ENCODE data around the gene MAP2K2. TPM values are rescaled to one million over a fixed set of nuclear protein-coding genes. Genes with fewer than 3 reads are reported as not detected.

Gene MAP2K2
- total and polyA plus RNA-seq, 2 donors (not counting 3 experiments of a cell fraction or from before 2014, with no cell fraction given): 126 to 171 TPM

DNA sequence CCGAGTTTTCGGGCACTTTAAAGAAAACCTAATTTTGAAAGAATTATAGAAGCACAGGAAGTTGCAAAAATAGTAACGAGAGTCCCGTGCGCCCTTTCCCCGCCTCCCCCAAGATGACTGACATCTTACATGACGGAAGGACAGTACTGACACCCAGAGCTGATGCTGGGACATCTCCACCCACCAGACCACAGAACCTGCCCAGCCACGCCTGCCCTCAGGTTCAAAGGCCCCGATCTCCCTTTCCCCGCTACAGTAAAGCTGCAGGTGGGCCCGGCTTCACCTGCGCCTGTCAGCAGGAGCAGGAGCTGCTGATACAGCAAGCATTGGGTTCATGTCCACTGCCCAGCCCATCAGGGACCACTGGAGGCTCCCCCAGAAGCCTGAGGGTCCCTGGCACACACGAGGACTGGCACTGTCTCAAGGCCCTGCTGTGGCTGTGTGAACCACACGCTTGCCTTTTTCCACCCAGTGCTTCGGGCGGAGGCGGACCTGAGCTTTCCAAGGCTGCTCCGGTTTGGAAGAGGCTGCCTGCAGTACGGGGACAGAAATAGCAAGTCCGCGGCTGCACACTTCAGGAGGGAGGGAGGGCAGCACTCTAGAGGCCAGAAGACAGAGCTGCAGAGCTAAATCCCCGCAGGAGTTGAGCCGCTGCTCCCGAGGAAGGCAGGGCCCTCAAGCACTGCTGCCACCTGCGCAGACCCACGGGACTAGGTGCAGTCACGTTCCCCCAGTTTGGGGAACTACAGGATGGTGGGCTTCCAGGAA, 8.7 kb downstream of the MAP2K2 start:
- no peak overlapping the region for H3K9ac ChIP-seq (replicated peaks; ENCODE audit: extremely low read depth, insufficient read depth, low read length)
- dilution Hi-C loops (cut with MboI; ENCODE audit: extremely low pct_ligation_motif_present, low sequenced_read_pairs): no loop called here
- H2AFZ ChIP-seq (ENCODE audit: low read depth, low read length): no peak overlapping the region
- CTCF ChIA-PET: interaction anchor here (2.8 kb wide), 1 partner anchor 25 kb away, joined by 10 read pairs; no protein-coding TSS in a partner anchor
- POLR2A ChIA-PET: no interaction called here
- no TSS peak for BruUV-seq (replicated peaks)
- H3K27me3 ChIP-seq (ENCODE audit: control insufficient read depth in 2 of 2, insufficient read depth in 2 of 2, low read length in 2 of 2): no peaks in the 10 kb centered on the region
- intact Hi-C loops (cut with micrococcal nuclease): no loop called here
- no peaks in the 10 kb centered on the region for H3K9me1 ChIP-seq (replicated peaks; ENCODE audit: control insufficient read depth, extremely low read depth, insufficient read depth, low read length)
- TF ChIP-seq EZH2 (IDR thresholded peaks at IDR 0.05; ENCODE audit: borderline replicate concordance, low read depth, low read length, severe bottlenecking) (no peak), FOS (IDR thresholded peaks at IDR 0.05; ENCODE audit: borderline replicate concordance, insufficient read depth, low read length) (no peak), POLR2AphosphoS5 (IDR thresholded peaks at IDR 0.05; ENCODE audit: insufficient read depth, low read depth, low read length) (no peak), GATA2 (IDR thresholded peaks at IDR 0.05; ENCODE audit: insufficient read depth, insufficient read length, low read depth, low read length) (no peak), JUN (IDR thresholded peaks at IDR 0.05; ENCODE audit: borderline replicate concordance, insufficient read depth, insufficient read length, low read depth) (no peak), MYC (IDR thresholded peaks at IDR 0.05; ENCODE audit: low read depth, low read length) (no peak), POLR2A (IDR thresholded peaks at IDR 0.05; ENCODE audit: low read depth, low read length) (no peak)
- TF ChIP-seq, protein P1, sequence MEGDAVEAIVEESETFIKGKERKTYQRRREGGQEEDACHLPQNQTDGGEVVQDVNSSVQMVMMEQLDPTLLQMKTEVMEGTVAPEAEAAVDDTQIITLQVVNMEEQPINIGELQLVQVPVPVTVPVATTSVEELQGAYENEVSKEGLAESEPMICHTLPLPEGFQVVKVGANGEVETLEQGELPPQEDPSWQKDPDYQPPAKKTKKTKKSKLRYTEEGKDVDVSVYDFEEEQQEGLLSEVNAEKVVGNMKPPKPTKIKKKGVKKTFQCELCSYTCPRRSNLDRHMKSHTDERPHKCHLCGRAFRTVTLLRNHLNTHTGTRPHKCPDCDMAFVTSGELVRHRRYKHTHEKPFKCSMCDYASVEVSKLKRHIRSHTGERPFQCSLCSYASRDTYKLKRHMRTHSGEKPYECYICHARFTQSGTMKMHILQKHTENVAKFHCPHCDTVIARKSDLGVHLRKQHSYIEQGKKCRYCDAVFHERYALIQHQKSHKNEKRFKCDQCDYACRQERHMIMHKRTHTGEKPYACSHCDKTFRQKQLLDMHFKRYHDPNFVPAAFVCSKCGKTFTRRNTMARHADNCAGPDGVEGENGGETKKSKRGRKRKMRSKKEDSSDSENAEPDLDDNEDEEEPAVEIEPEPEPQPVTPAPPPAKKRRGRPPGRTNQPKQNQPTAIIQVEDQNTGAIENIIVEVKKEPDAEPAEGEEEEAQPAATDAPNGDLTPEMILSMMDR (IDR thresholded peaks at IDR 0.05; ENCODE audit: extremely low read depth in 1 of 2, insufficient read depth in 1 of 2, low read depth in 1 of 2, low read length in 2 of 2): no peak
- TF ChIP-seq, protein P2, sequence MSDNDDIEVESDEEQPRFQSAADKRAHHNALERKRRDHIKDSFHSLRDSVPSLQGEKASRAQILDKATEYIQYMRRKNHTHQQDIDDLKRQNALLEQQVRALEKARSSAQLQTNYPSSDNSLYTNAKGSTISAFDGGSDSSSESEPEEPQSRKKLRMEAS (IDR thresholded peaks at IDR 0.05; ENCODE audit: insufficient read depth, insufficient read length): no peak
- H3K27ac ChIP-seq (ENCODE audit: insufficient read depth, low read depth, low read length): no peak overlapping the region
- no peaks in the 10 kb centered on the region for H3K4me1 ChIP-seq (ENCODE audit: control insufficient read depth, extremely low read depth, insufficient read depth, low read length)
- H3K79me2 ChIP-seq (ENCODE audit: control insufficient read depth, insufficient read depth, low read length): peaks cover 13% of the 10 kb centered on the region
- no peak for FAIRE-seq
- no peaks in the 10 kb centered on the region for H3K9me3 ChIP-seq (replicated peaks; ENCODE audit: control insufficient read depth, insufficient read depth, low read length)
- DNase-seq (ENCODE audit: low read depth, low spot score): no peak
- no peak overlapping the region for H3K4me2 ChIP-seq (ENCODE audit: insufficient read depth, low read length)
- no peak overlapping the region for H3K4me3 ChIP-seq (replicated peaks in 1 of 3; ENCODE audit: insufficient read depth in 1 of 3, low read depth in 1 of 3, low read length in 3 of 3)
- H4K20me1 ChIP-seq (replicated peaks; ENCODE audit: control insufficient read depth, extremely low read depth, insufficient read depth, low read length): no peaks in the 10 kb centered on the region
- H3K36me3 ChIP-seq (ENCODE audit: control insufficient read depth in 2 of 2, extremely low read depth in 1 of 2, insufficient read depth in 2 of 2, low read length in 2 of 2): peaks cover 2 to 49% of the 10 kb centered on the region in 2 experiments

Measured in endothelial cell of umbilical vein (primary cell).